Measurements from ENCODE around the gene TMEM176B.

The TMEM176B gene

GRCh38 chr7:150751702-150752101 lies 48.5 kb downstream of the TMEM176B start:
- DNase-seq (ENCODE audit: low spot score): no peak

GRCh38 chr7:150748376-150748775 lies 51.8 kb downstream of the TMEM176B start:
- DNase-seq (ENCODE audit: low spot score): no peak

GRCh38 chr7:150746921-150747320 lies 53.2 kb downstream of the TMEM176B start:
- no peak for DNase-seq (ENCODE audit: low spot score)

GRCh38 chr7:150745876-150746275 lies 54.3 kb downstream of the TMEM176B start:
- DNase-seq (ENCODE audit: low spot score): no peak

GRCh38 chr7:150745086-150745485 lies 55.1 kb downstream of the TMEM176B start:
- DNase-seq (ENCODE audit: low spot score): no peak

GRCh38 chr7:150744041-150744656 lies 56.0 kb downstream of the TMEM176B start:
- DNase-seq (ENCODE audit: low spot score): no peak

GRCh38 chr7:150742286-150742968 lies 57.7 kb downstream of the TMEM176B start:
- no peak for DNase-seq (ENCODE audit: low spot score)

All from iPS-NIHi11 (cell line).